Testis (tissue), 3 donors: ENCODE results near the gene GMNN. TPM values are rescaled to one million over a fixed set of nuclear protein-coding genes. Genes with fewer than 3 reads are reported as not detected.

ENCODE experiments used
- DNase-seq: peaks from one replicate; pipeline ENCODE4 v3.0.0-alpha.2; 2019
- H3K27ac ChIP-seq, 2 donors: fragments of 200-600 bp; sonication (generic); one replicate each; pipeline ENCODE4 v1.5.1; 2019
- H3K27me3 ChIP-seq: fragments of 200-600 bp; sonication (generic); one replicate; pipeline ENCODE4 v1.5.1; 2019
- H3K36me3 ChIP-seq: fragments of 200-600 bp; sonication (generic); one replicate; pipeline ENCODE4 v1.5.1; 2017; ENCODE audit warnings: low read depth; ENCODE audit errors: missing control alignments
- H3K4me1 ChIP-seq: fragments of 200-600 bp; sonication (generic); one replicate; pipeline ENCODE4 v1.5.1; 2019
- H3K4me3 ChIP-seq, 2 donors: fragments of 200-600 bp; sonication (generic); one replicate each; pipeline ENCODE4 v1.5.1; 2017 to 2019
- H3K9me3 ChIP-seq: fragments of 200-600 bp; sonication (generic); one replicate; pipeline ENCODE4 v1.5.1; 2017
- POLR2A ChIP-seq: fragments of 450-650 bp; IDR thresholded peaks from one replicate; pipeline ENCODE4 v1.6.1; 2017; ENCODE audit warnings: antibody characterized with exemption, mild to moderate bottlenecking, moderate library complexity
- WGBS, 2 donors: methylation state at CpG; one replicate each; pipeline ENCODE4 v1.1.5; 2018; 5-methylcytosine and 5-hydroxymethylcytosine counted together
- intact Hi-C: fragments of 100-400 bp; cut with DNase I; formaldehyde crosslinking; loops from one replicate; pipeline ENCODE4 v1.15.1; 2023; ENCODE audit warnings: low total_unique reads
- polyA plus RNA-seq: library from polyadenylated mRNA; stranded (reverse); fragments of 350-450 nt; fragmentation: Illumina TruSeq; extraction: RNeasy Lipid Tissue Mini Kit (QIAGEN cat#74804); gene quantifications from one replicate; pipeline ENCODE4 v1.2.3, GENCODE V29; 2014; ENCODE audit warnings: low read depth, low replicate concordance; ENCODE audit not compliant: insufficient read depth
- total RNA-seq, 2 donors: library from RNA; depleted of rRNA; stranded (reverse); fragments of >200 nt; gene quantifications; one replicate each; pipeline ENCODE4 v1.2.3, GENCODE V29; 2016
- TF ChIP-seq, protein P1 (sequence below), 3 experiments: fragments of 450-650 bp in 2 of 3; fragments of 200-600 bp in 1 of 3; sonication (generic) in 1 of 3; IDR thresholded peaks; one replicate each; pipeline ENCODE4 v1.5.1; 2016 to 2019; ENCODE audit warnings: antibody characterized with exemption in 3 of 3, mild to moderate bottlenecking in 2 of 3, moderate library complexity in 1 of 3

GMNN gene
- total and polyA plus RNA-seq, 3 donors from 2014 or later, result 23.8 to 67.2 (median 37.4) TPM

- no peak for DNase-seq
- H3K27me3 ChIP-seq, result no peaks in the 10 kb centered on the region
- 67 to 71% methylated on average over 3 of the region's 3 CpGs for WGBS, 2 donors
- no peak overlapping the region for H3K27ac ChIP-seq
- intact Hi-C loops, result no loop called here
- H3K36me3 ChIP-seq, result no peaks in the 10 kb centered on the region
- no peaks in the 10 kb centered on the region for H3K9me3 ChIP-seq
- TF ChIP-seq, protein P1, sequence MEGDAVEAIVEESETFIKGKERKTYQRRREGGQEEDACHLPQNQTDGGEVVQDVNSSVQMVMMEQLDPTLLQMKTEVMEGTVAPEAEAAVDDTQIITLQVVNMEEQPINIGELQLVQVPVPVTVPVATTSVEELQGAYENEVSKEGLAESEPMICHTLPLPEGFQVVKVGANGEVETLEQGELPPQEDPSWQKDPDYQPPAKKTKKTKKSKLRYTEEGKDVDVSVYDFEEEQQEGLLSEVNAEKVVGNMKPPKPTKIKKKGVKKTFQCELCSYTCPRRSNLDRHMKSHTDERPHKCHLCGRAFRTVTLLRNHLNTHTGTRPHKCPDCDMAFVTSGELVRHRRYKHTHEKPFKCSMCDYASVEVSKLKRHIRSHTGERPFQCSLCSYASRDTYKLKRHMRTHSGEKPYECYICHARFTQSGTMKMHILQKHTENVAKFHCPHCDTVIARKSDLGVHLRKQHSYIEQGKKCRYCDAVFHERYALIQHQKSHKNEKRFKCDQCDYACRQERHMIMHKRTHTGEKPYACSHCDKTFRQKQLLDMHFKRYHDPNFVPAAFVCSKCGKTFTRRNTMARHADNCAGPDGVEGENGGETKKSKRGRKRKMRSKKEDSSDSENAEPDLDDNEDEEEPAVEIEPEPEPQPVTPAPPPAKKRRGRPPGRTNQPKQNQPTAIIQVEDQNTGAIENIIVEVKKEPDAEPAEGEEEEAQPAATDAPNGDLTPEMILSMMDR (IDR thresholded peaks at IDR 0.05), result no peak
- no peak for TF ChIP-seq POLR2A
- H3K4me3 ChIP-seq, result no peak overlapping the region
- H3K4me1 ChIP-seq, result peaks cover 5% of the 10 kb centered on the region
Observed at GRCh38 chr6:24779416-24780016, 4.8 kb downstream of the GMNN start.

DNA sequence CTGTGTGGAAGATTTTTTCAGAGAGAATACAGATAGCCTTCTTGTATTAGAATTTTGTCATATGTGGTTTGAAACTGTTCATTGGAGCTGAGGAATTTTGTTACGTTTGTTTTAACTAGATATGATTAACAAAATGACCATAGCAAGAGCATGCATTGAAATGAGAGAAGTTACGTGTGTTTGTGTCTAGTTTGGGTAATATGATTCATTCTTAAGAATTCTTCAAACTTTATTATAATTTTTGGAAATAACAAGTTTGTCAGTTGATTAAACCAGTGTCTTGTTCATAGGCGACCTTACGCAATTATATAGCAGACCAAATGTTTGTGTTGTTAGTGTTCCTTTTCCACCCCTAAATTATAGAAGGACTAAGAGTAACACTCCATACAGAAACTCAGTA lies 5.5 kb downstream of the GMNN start:
- Histone ChIP-seq H3K36me3 (no peaks in the 10 kb centered on the region), H3K27me3 (no peaks in the 10 kb centered on the region), H3K9me3 (no peaks in the 10 kb centered on the region), H3K4me1 (peaks cover 5% of the 10 kb centered on the region), H3K27ac (no peak overlapping the region), H3K4me3 (no peak overlapping the region)
- intact Hi-C loops, result no loop called here
- TF ChIP-seq POLR2A, result no peak
- TF ChIP-seq, protein P1 (IDR thresholded peaks at IDR 0.05), result no peak
- 73 to 82% methylated on average over 4 of the region's 4 CpGs for WGBS, 2 donors
- DNase-seq, result no peak

- WGBS, 2 donors, result 93 to 95% methylated on average over 4 of the region's 4 CpGs
- intact Hi-C loops, result no loop called here
- no peak for TF ChIP-seq POLR2A
- TF ChIP-seq, protein P1 (IDR thresholded peaks at IDR 0.05), result no peak
- no peak for DNase-seq
- Histone ChIP-seq H3K4me3 (no peak overlapping the region), H3K27me3 (no peaks in the 10 kb centered on the region), H3K9me3 (no peaks in the 10 kb centered on the region), H3K27ac (no peak overlapping the region), H3K36me3 (no peaks in the 10 kb centered on the region), H3K4me1 (no peaks in the 10 kb centered on the region)
Observed at GRCh38 chr6:24788031-24788665, 13.4 kb downstream of the GMNN start.

- H3K4me1 ChIP-seq, result peaks cover 5% of the 10 kb centered on the region
- 76 to 86% methylated on average over 2 of the region's 2 CpGs for WGBS, 2 donors
- no peak for DNase-seq
- no peak overlapping the region for H3K4me3 ChIP-seq
- no peaks in the 10 kb centered on the region for H3K9me3 ChIP-seq
- intact Hi-C loops, result no loop called here
- no peaks in the 10 kb centered on the region for H3K27me3 ChIP-seq
- H3K36me3 ChIP-seq, result no peaks in the 10 kb centered on the region
- TF ChIP-seq, protein P1 (IDR thresholded peaks at IDR 0.05), result no peak
- no peak for TF ChIP-seq POLR2A
- no peak overlapping the region for H3K27ac ChIP-seq
Observed at GRCh38 chr6:24795106-24795505, 20.4 kb downstream of the GMNN start.
